ENCODE results near the gene DGKZ. TPM values are rescaled to one million over a fixed set of nuclear protein-coding genes. Genes with fewer than 3 reads are reported as not detected.

The DGKZ gene
- total RNA-seq, 2 donors from 2014 or later = 88.0 to 108 TPM

DNA sequence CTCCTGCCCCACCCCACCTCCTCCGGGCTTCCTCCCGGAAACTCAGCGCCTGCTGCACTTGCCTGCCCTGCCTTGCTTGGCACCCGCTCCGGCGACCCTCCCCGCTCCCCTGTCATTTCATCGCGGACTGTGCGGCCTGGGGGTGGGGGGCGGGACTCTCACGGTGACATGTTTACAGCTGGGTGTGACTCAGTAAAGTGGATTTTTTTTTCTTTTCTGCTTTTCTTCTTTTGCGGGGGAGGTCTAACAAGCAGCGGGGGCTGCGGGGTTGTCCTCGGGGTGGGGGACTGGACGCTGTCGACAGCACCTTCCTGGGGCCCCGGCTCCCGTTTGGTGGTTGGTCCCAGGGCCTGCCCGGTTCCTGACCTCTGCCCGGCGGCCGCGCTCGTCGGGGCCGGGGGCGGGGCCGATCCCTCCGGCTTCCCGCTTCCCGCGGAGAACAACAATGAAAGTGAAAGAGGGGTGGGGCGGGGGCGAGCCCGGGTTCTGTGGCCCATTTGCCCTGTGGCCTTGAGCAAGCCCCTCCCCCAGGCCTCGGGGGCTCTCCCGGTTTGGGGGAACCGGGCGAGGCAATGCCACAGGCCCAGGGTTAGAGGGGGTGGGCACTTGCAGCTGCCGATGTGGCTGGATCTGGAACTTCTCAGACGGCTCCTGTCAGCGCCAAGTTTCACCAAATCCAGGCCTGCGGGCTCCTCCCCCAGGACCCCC, 33.2 kb downstream of the DGKZ start:
- Mint-ChIP-seq H3K27ac (peak overlapping the region in 1 of 2 donors; percentile 72), H3K9me3 (no peaks in the 10 kb centered on the region), H3K36me3 (peaks cover 0 to 11% of the 10 kb centered on the region in 2 donors)
- ATAC-seq (peak; percentile 56 to 73), DNase-seq (ENCODE audit: low spot score in 2 of 2) (peak; percentile 55 to 89)

DNA sequence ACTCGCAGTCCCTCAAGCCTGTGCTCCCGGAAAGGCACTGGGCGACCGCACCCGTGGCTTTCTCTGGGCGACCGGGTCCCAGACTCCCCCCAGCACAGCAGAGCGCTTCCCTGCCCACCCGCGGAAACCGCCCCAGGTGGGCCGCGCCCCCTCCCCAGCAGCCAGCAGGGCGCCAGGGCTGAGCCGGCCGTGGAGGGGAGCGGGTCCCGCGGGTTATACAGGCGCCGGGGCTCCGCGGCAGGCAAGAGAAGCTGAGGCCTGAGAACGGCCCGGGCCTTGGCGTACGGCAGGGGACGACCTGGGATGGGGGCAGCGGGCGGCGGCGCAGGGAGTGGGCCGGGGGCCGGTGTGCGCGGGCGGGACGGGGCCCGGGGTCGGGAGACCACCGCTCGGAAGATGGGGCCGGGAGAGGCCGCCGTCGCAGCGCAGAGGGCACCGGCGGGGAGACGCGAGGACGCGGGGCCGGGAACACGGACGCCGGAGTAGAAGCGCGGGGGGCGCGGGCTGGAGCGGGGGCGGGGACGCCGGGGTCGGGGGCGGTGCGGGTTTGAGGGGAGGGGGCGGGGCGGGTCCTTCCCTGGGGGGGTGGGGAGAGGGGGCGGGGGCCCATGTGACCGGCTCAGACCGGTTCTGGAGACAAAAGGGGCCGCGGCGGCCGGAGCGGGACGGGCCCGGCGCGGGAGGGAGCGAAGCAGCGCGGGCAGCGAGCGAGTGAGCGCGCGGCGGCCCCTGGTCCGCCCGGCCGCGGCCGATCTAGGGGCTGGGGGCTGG, 34.0 kb downstream of the DGKZ start, which contains the start of gene MDK:
TSS of gene MDK (plus strand) at position 622 of the 771 bp plus-strand sequence. CDS start 389 bp downstream, outside the sequence.
- ATAC-seq (peak; percentile 24 to 25), DNase-seq (ENCODE audit: low spot score in 2 of 2) (no peak)
- Mint-ChIP-seq H3K36me3 (peaks cover 0 to 11% of the 10 kb centered on the region in 2 donors), H3K27ac (peak within 1 kb of the TSS; percentile 29 to 72), H3K9me3 (no peaks in the 10 kb centered on the region)

- ATAC-seq (peak; percentile 14 to 19), DNase-seq (ENCODE audit: low spot score in 2 of 2) (no peak)
- Mint-ChIP-seq H3K9me3 (no peaks in the 10 kb centered on the region), H3K36me3 (peaks cover 0 to 11% of the 10 kb centered on the region in 2 donors), H3K27ac (peak overlapping the region in 1 of 2 donors; percentile 29)
These were observed 34.8 kb downstream of the DGKZ start for GRCh38 chr11:46381819-46382645.

- ATAC-seq = no peak
These were observed 35.6 kb downstream of the DGKZ start for GRCh38 chr11:46382646-46383403.

DNA sequence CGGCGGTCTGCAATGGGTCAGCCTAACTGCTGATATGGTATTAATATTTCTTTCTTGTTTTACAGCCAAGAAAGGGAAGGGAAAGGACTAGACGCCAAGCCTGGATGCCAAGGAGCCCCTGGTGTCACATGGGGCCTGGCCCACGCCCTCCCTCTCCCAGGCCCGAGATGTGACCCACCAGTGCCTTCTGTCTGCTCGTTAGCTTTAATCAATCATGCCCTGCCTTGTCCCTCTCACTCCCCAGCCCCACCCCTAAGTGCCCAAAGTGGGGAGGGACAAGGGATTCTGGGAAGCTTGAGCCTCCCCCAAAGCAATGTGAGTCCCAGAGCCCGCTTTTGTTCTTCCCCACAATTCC, 36.1 kb downstream of the DGKZ start:
- DNase-seq (ENCODE audit: low spot score in 2 of 2) (no peak), ATAC-seq (no peak)
- H3K36me3 Mint-ChIP-seq = no peaks in the 10 kb centered on the region
- H3K9me3 Mint-ChIP-seq = no peaks in the 10 kb centered on the region
- H3K27ac Mint-ChIP-seq = no peak overlapping the region

More at GRCh38 chr11:46382646-46383403, 35.6 kb downstream of the DGKZ start:
- peaks cover 0 to 4% of the 10 kb centered on the region in 2 donors for H3K36me3 Mint-ChIP-seq
- no peak overlapping the region for H3K27ac Mint-ChIP-seq
- H3K9me3 Mint-ChIP-seq = no peaks in the 10 kb centered on the region
- DNase-seq (ENCODE audit: low spot score in 2 of 2) = no peak

DNA sequence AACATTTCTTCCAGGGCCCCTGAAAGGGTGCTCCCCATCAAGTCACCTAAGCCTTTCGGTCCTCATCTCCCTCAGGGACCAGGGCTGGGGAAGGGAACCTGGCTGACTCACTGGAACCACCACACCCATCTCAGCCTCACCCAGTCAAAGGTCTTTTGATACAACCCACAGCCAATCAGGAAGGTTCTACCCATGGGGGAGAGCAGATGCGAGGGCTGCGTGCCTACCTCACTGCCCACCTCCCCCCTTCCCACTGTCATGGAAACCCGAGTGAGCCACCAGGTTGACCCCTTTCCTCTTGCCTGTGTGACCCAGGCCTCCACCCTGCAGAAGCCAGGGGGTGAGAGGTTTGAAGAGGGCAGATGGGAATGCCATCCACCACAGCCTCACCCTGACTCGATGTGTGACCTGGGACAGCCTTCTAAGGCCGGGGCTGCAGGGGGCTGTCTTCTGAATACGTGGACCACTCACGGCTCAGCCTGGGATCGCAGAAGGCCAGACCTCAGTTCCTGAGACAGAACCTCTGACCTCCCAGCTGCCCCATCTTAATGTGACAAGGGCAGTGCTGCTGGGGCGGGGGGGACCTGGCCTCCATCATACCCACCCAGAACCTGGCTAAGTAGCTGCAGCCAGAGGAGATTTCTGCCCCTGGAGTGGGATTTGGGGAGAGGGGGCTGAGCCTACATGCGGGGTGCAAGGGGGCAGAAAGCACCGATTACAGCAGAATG, 36.9 kb downstream of the DGKZ start:
- ATAC-seq (no peak), DNase-seq (ENCODE audit: low spot score in 2 of 2) (no peak)
- H3K36me3 Mint-ChIP-seq = no peaks in the 10 kb centered on the region
- no peaks in the 10 kb centered on the region for H3K9me3 Mint-ChIP-seq
- no peak overlapping the region for H3K27ac Mint-ChIP-seq

- DNase-seq (ENCODE audit: low spot score in 2 of 2) (no peak), ATAC-seq (no peak)
- Mint-ChIP-seq H3K9me3 (no peaks in the 10 kb centered on the region), H3K36me3 (no peaks in the 10 kb centered on the region), H3K27ac (no peak overlapping the region)
These were observed 38.1 kb downstream of the DGKZ start for GRCh38 chr11:46385169-46386004.

GRCh38 chr11:46386005-46386578, 38.8 kb downstream of the DGKZ start:
- DNase-seq (ENCODE audit: low spot score in 2 of 2) (no peak), ATAC-seq (no peak)
- no peak overlapping the region for H3K27ac Mint-ChIP-seq
- no peaks in the 10 kb centered on the region for H3K36me3 Mint-ChIP-seq
- no peaks in the 10 kb centered on the region for H3K9me3 Mint-ChIP-seq

DNA sequence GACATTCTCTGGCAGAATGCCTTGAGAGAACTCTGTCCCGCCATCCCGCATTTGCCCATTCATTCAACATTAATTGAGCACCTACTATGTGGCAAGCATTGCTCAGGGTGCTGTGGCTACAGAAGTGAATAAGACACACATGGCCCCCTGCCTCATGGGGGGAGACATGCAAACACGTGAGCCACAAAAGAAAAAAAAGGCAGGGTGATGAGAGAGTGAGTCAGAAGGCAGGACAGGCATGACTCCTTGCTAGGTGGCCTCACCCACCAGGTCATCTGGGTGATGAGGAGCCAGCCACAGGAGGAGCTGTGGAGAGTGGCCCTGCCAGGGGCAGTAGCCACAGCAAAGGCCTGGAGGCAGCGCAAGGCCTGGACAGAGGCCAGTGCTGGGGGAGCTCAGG, 39.4 kb downstream of the DGKZ start:
- no peak for DNase-seq (ENCODE audit: low spot score in 2 of 2)
- peak in 1 of 2 donors; percentile 62 for ATAC-seq
- H3K36me3 Mint-ChIP-seq = no peaks in the 10 kb centered on the region
- H3K27ac Mint-ChIP-seq = no peak overlapping the region
- no peaks in the 10 kb centered on the region for H3K9me3 Mint-ChIP-seq

GRCh38 chr11:46387456-46387855, 40.2 kb downstream of the DGKZ start:
- peaks cover 0 to under 1% of the 10 kb centered on the region in 2 donors for H3K36me3 Mint-ChIP-seq
- ATAC-seq (no peak), DNase-seq (ENCODE audit: low spot score in 2 of 2) (no peak)
- no peaks in the 10 kb centered on the region for H3K9me3 Mint-ChIP-seq
- H3K27ac Mint-ChIP-seq = no peak overlapping the region

DNA sequence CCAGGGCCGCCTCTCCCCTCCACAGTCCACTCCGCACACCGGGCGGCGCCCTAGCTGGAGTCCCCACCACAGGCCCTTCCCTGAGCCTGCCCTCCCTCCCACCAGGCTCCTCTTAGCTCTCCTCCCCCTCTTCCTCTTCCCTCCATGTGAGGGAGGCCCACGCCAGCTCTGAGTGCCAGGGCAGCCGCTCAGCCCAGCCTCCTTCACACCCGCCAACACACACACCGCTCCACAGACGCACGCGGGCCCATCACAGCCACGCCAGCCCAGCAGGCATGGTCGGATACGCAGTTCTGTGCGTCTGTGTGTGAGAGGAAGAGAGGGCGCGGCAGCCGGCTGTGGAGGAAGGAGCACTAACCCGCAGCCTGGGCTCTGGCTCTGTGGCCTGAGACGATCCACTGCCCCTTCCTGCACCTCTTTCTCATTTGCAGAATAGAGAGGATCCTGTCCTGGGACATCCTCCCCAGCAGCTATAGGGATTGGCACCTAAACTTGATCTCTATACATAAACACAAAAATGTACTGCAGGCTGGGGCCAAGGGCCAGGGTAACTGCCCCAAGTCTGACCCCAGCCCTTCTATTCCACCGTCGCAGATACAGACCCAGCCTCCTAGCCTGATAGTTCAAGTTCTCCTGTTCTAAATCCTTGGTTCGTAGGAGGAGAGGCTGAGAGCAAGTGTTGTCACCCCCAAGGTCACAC, 40.8 kb downstream of the DGKZ start:
- DNase-seq (ENCODE audit: low spot score in 2 of 2) (no peak), ATAC-seq (no peak)
- H3K36me3 Mint-ChIP-seq = peaks cover 6 to 7% of the 10 kb centered on the region in 2 donors
- no peak overlapping the region for H3K27ac Mint-ChIP-seq
- no peaks in the 10 kb centered on the region for H3K9me3 Mint-ChIP-seq

DNA sequence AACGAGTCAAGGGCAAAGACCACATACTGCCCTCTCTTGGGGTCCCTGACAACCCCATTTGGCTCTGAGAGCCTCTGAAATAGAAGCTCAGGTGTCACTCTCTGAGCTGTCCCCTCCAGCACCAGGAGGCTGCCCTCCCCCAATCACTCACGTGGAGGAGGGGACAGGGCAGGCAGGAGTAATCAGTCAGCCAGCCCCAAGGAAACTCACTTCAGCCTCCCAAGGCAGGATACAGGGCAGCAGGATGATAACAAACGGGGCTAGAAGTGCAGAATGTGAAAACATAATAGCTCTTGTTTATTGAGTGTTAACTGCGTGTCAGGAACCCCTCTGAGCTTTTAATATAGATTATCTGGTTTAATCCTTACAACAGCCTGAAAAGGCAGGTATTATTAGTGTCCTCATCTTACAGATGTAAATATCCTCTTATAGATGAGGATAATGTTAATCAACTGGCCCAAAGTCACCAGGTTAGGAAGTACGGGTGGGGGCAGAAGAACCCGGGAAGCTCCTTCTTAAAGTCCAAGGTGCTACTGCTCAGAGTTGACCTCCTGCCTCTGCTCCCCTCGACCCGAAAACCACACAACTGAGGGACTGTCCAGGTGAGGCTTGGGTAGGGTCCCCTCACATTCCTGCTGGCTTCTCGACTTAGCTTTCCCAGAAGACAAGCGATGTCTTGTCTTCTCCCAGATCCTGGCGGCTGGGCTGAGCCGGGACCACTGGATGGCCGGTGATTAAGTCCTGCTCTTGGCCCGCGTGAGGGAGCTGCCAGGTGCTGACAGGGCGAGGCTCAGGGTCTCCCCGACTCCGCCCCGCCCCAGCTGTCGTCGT, 41.6 kb downstream of the DGKZ start:
- DNase-seq (ENCODE audit: low spot score in 2 of 2) (no peak), ATAC-seq (no peak)
- Mint-ChIP-seq H3K9me3 (no peaks in the 10 kb centered on the region), H3K36me3 (peaks cover 7% of the 10 kb centered on the region in 2 donors), H3K27ac (no peak overlapping the region)

Measured in activated naive CD4-positive, alpha-beta T cell treated with anti-CD3 and anti-CD28 coated beads, Interleukin-2, amount 50 U/mL, for 72 hours (primary cell).